HT1080 (cell line): ENCODE results near the gene KIFC3. TPM values are rescaled to one million over a fixed set of nuclear protein-coding genes. Genes with fewer than 3 reads are reported as not detected.
A peak's percentile ranks its signal among the peaks of the same experiment; 100 is the strongest.
"Not testable (repeated sequence)": the region's sequence is repeated elsewhere in the genome, so short reads cannot be mapped to it uniquely, and the experiment has no call there.

Experiments
- DNase-seq: peaks from one replicate; pipeline ENCODE4 v3.0.0-alpha.2; 2015; ENCODE audit warnings: low read depth
- polyA plus RNA-seq, 2 experiments: library from polyadenylated mRNA; depleted of rRNA; stranded (reverse); fragments of >200 nt; gene quantifications; 2 replicates each; pipeline ENCODE4 v1.2.3, GENCODE V29; 2015
- total RNA-seq: library from RNA; depleted of rRNA; stranded (reverse); fragments of >200 nt; shearing (Covaris generic); gene quantifications from 2 replicates; pipeline ENCODE4 v1.2.3, GENCODE V29; 2014; rRNA removed

The KIFC3 gene
- total RNA-seq = 134 and 140 TPM in 2 replicates
- polyA plus RNA-seq (2015; cell fraction: cytosol; rRNA removed) = 47.4 and 57.8 TPM in 2 replicates
- 73.3 and 80.3 TPM in 2 replicates for polyA plus RNA-seq (2015; cell fraction: nucleus; rRNA removed)

GRCh38 chr16:57802341-57803133 lies at the start of gene KIFC3:
TSS of gene KIFC3 (minus strand) at chr16:57802491. CDS start at chr16:57798243, 4,248 bp downstream.
- DNase-seq = peak; percentile 67

GRCh38 chr16:57848181-57848580 lies 45.9 kb upstream of the KIFC3 start:
- no peak for DNase-seq

- DNase-seq = not testable (repeated sequence)
Observed at GRCh38 chr16:57846931-57847330, 44.6 kb upstream of the KIFC3 start.

- no peak for DNase-seq
Observed at GRCh38 chr16:57846078-57846697, 43.9 kb upstream of the KIFC3 start.

GRCh38 chr16:57845115-57845514 lies 42.8 kb upstream of the KIFC3 start:
- no peak for DNase-seq

- no peak for DNase-seq
Observed at GRCh38 chr16:57844416-57845030, 42.2 kb upstream of the KIFC3 start.

GRCh38 chr16:57843400-57843799 lies 41.1 kb upstream of the KIFC3 start:
- no peak for DNase-seq

- DNase-seq = no peak
Observed at GRCh38 chr16:57842601-57843000, 40.3 kb upstream of the KIFC3 start.

GRCh38 chr16:57840833-57841232 lies 38.5 kb upstream of the KIFC3 start:
- DNase-seq = no peak

- DNase-seq = no peak
Observed at GRCh38 chr16:57838161-57838560, 35.9 kb upstream of the KIFC3 start.

- DNase-seq = no peak
Observed at GRCh38 chr16:57837305-57838125, 35.2 kb upstream of the KIFC3 start.

- DNase-seq = peak; percentile 74
Observed at GRCh38 chr16:57835439-57835838, 33.1 kb upstream of the KIFC3 start.

GRCh38 chr16:57834936-57835335 lies 32.6 kb upstream of the KIFC3 start:
- peak; percentile 63 for DNase-seq

GRCh38 chr16:57830890-57831484 lies 28.7 kb upstream of the KIFC3 start:
- DNase-seq = no peak

GRCh38 chr16:57829969-57830360 lies 27.7 kb upstream of the KIFC3 start:
- DNase-seq = no peak

- no peak for DNase-seq
Observed at GRCh38 chr16:57828272-57829161, 26.2 kb upstream of the KIFC3 start.

GRCh38 chr16:57826706-57827625 lies 24.7 kb upstream of the KIFC3 start:
- DNase-seq = no peak

- no peak for DNase-seq
Observed at GRCh38 chr16:57826052-57826451, 23.8 kb upstream of the KIFC3 start.
